NCI-H226 (cell line): ENCODE measurements around the gene VKORC1L1.
"Not testable (repeated sequence)": the region's sequence is repeated elsewhere in the genome, so short reads cannot be mapped to it uniquely, and the experiment has no call there.

Source experiments
- DNase-seq: peaks from one replicate; pipeline ENCODE4 v3.0.0-alpha.2; 2015

VKORC1L1 gene

DNA sequence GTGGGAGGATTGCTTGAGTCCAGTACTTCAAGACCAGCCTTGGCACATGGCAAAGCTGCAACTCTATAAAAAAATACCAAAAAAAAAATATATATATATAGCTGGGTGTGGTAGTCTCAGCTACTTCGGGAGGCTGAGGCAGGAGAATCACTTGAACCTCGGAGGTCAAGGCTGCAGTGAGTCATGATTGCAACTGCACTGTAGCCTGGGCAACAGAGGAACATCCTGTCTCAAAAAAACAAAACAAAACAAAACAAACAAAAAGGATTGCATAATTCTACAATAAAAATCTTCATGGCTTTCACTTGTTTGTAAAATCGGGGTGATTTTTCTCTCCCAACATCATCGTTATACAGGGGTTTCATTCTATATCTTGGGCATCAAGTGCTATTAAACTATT lies 74.0 kb downstream of the VKORC1L1 start:
- peak; percentile 12 for DNase-seq

DNA sequence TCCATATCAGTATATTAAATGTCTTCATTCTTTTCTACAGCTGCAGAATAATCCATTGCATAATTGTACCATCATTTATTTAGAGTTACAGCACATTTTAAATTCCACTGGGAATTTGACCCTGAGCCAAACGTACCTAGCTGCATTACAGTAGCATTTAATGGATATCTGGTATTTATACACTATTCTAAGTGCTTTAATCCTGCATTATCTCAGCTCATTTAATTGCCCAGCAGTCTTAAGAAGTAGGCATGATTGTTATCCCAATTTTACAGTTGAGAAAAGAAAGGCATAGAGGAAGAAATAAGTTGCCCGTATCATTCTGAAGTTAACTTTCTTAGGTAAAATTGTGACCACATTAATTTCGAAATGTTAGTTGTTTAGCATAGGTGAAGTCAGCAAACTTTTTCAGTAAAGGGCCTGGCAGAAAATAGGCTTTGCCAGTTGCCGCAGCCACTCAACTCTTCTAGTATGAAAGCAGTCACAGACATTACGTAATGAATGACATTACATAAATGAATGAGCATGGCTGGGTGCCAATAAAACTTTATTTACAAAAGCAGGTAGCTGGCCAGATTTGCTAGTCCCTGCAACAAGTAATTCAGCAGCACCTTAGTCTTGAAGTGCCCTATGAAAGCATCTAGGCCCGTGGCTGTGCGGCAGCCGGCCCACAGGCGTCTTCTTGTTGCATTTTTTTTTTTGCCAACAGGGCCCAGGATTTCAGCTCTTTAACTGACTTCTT lies 79.1 kb downstream of the VKORC1L1 start:
- DNase-seq, result peak; percentile 6

DNA sequence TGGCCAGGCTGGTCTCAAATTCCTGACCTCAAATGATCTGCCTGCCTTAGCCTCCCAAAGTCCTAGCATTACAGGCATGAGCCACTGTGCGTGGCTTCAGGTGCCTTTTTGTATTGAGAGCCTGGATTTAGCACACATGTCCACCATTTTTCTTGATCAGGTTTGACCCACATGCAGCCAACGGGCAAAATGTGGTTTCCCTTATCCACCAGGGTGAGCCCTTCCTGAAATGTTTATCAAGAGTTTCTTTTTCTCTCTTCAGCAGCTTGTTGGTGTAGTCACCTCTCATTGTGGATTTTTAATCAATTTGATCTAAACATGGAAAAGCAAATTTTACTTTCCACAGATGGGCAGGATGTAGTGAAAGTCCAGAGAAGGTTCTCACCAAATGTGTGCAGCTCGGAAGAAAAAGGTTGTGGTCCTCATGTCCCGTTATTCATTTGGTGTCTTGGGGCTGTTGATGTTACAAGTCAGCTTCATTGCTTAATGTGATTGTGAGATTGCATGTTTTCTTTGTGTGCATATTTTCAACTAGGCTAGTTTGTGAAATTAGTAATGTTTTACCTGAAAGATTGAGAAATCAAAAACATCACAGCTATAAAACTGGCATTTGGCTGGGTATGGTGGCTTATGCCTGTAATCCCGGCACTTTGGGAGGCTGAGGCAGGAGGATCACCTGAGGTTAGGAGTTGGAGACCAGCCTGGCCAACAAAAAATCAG lies 80.3 kb downstream of the VKORC1L1 start:
- no peak for DNase-seq

DNA sequence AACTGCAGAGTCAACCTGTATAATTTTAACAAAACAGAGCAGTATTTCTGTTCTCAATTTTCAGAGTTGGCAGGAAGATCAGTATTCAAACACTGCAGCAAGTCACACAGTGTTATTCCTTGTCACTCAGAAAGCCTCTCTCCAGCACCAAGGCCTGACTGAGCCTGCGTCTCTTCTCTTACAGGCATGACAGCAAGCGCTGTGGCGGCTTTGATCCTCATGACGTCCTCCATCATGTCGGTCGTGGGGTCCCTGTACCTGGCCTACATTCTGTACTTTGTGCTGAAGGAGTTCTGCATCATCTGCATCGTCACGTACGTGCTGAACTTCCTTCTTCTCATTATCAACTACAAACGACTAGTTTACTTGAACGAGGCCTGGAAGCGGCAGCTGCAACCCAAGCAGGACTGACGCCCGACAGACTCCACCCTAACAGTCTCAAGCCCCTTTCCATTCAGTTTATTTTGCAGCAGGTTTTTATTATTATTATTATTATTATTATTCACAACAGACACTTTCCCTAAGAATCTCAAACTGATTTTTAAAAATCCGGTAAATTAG lies 81.1 kb downstream of the VKORC1L1 start:
- DNase-seq, result no peak

DNA sequence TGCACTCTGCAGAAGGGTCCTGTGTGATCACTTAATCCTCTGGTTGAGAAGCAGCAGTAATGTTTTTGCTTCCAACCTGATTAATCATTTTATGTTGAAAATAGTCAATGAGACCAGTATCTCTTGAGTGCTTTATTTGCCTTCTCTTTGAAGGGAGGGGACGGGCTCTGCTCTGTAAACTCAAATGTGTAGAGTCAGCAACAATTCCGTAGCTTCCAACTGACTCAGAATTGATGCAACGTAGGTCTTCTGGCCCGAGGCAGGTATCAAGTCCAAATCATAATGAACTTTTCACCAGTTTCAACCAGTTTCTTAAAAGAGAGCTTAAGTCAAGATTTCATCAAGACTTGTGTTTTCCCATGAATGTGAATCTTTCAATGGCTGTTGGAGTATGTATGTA lies 82.8 kb downstream of the VKORC1L1 start:
- DNase-seq, result no peak

DNA sequence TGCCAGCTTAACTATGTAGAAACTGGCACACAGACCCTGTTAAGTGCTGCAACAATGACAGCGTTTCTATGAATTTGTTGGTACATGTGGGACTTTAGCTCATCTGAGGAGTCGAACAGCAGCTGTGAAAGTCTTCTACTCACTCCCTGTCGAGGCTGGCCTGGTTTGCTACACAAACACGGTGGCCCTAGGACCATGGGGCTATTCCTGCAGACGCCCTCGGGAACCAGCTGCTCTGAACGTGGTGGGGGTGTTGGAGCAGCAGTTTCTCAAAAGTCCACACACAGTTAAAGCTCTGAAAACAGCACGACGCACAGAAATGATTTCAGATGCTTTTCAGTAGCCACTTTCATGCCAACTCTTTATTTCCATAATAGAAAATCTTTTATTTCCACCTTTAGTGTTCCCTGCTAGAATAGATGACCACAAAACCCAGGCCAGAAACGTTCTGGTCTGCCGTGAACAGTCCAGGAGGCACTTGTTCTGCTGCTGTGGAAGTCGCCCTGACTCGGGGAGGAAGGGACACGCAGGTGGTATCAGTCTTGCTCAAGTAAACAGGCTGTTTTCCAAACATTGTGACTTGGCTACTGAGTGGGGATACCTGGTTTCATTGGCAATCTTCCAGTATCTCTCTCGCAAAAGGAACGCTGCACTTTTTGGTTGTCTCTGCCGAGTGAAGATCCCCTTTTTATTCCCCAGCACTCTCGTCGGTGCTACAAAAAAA lies 87.6 kb downstream of the VKORC1L1 start:
- no peak for DNase-seq

DNA sequence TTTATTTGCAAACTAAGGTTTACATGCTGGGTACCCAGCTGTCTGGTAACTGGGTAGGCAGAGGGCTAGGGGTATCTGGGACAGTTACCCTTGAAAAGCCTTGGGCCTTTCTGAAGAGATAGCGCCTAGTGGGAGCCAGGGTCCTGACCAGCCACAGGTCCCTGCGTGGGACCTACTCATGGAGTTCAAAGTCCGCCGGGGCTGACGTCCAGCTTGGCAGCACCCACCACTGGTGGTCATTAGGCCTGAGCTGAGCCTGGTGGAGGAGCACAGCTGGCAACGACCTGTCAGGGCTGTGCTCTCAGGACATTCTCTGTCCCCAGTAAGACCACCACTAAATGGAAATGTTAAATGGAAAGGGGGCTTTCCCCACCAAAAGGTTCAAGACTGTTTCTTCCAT lies 89.2 kb downstream of the VKORC1L1 start:
- DNase-seq, result no peak

DNA sequence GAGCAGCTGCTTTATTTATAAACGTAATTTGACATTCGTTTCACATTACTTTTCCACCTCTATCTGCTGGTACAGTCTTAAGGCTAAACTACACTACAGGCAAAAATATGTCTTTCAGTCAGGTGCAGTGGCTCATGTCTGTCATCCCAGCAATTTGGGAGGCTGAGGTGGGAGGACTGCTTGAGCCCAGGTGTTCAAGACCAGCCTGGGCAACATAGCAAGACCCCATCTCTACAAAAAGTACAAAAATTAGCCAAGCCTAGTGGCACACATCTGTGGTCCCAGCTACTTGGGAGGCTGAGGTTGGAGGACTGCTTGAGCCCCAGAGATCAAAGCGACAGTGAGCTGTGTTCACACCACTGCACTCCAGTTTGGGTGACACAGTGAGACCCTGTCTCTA lies 91.8 kb downstream of the VKORC1L1 start:
- not testable (repeated sequence) for DNase-seq

DNA sequence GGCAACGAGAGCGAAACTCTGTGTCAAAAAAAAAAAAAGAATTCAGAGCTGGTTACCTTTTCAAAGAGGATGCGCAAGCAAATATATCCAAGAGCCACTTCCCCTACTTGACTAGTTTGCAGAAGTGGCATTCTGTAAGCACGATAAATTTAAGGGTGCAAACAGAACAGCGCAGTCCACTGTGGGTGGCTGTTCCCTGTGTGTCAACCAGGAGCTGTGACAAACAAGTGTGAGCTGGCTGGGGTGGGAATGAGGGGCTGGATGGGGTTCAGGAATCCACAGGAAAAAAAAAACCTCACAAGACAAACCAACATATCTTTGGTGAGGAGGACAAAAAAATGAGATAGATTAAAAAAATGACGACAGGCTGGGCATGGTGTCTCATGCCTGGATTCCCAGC lies 93.3 kb downstream of the VKORC1L1 start:
- DNase-seq, result no peak

DNA sequence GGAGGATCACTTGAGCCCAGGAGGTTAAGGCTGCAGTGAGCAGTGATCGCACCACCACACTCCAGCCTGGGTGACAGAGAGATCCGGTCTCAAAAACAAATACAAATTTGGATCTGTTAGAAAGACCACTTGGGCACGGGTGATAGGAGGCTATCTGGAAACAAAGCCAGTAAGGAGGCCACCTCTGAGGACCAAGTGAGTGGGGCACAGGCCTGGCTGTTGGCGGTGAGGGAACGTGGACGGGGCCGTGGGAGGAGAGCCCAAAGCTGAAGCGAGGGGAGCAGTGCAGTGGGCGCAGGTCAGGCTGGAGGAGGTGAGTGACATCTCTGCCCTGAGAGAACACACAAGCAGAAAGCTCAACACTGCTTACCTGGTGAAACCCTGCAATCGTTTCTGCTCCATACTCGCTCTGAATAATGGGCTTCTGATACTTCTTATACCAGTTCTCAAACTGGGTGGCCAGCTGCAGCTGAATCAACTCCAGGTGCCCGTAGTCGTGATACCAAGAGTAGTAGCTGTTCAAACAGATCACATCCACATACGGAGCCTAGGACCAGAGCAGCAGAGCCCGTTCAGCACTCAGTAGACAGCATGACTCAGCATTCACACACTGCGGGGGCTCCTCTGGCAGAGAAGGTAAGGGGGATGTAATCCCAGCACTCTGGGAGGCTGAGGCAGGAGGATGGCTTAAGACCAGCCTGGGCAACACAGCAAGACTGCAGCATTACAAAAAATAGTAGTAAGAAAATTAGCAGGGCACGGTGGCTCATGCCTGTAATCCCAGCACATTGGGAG lies 94.7 kb downstream of the VKORC1L1 start:
- DNase-seq, result no peak

DNA sequence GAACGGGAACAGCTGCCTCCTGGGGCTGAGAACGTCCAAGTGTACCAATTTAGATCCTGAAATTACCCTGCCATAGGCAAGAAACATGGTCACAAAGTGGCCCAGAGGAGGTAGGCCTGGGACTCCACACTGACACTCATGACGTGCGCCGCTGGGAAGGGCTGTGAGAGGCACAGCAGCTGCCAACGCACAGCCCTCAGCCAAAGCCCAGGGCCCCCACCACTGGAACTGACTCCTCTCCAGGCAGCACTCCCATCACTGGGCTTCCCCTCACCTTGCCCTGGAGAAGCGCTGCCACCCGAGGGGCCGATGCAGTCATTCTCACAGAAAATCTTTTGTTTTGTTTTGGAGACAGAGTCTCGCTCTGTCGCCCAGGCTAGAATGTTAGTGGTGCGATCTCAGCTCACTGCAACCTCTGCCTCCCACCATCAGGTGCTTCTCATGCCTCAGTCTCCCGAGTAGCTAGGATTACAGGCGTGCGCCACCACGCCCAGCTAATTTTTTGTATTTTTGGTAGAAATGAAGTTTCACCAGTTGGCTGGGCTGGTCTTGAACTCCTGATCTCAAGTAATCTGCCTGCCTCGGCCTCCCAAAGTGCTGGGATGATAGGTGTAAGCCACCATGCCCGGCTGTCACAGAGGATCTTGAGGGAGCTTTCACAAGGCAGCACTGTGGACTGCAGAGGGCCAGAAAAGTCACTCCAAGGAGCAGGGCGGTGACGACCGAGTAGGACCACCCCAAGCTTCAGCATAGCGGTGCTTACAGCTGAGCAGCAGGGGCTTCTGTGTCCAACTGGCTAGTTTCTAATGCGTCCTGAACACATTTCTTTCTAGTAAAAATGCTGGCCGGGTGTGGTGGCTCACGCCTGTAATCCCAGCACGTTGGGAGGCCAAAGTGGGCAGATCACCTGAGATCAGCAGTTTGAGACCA lies 95.6 kb downstream of the VKORC1L1 start:
- DNase-seq, result no peak

DNA sequence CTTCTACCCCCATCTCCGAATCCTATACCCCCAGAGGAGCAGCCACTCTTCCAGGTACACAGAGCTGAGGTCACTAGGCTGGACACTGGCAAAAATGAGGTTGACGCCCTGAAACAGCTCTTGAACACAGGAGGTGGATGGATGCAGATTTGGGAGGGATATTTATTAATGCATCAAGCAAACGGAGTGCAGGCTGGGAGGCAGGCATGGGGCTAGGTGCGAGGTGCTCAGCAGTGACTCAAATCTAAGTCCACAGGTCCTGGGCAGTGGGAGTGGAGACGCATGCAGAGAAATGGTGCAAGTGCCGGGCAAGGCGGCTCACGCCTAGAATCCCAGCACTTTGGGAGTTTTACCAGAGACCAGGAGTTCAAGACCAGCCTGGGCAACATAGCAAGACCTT lies 98.1 kb downstream of the VKORC1L1 start:
- no peak for DNase-seq

DNA sequence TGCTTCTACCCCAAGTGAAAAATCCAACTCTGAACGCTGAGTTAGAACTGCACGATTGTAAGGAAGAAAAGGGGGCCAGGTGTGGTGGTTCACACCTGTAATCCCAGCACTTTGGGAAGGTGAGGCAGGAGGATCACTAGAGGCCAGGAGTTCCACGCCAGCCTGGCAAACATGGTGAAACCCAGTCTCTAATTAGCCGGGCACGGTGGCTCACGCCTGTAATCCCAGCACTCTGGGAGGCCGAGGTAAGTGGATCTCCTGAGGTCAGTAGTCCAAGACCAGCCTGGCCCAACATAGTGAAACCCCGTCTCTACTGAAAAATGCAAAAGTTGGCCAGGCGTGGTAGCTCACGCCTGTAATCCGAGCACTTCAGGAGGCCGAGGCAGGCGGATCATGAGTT lies 100.1 kb downstream of the VKORC1L1 start:
- no peak for DNase-seq

DNA sequence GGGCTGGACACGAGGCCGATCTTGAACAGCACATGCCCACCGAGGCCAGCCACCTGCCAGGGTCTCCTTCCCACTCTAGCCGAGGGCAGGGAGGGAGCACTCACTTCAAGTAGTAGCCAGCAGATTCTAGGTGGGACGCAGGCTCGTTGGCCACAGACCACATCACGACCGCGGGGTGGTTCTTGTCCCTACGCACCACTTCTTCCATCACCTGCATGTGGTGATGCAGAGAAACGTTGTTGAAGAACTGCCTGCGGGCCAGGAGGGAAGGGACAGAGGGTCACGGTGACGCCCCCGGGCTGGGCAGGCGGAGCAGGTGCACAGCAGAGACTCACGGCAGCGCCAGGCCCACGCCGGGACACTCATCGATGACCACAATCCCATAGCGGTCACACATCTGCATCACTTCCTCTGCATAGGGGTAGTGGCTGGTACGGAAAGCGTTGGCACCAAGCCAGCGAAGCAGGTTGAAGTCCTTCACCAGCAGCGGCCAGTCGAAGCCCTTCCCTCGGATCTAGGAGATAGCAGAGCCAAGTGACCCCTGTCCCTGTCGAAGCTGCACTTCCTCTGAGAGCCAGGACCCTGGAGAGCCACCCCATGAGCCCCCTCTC lies 101.4 kb downstream of the VKORC1L1 start:
- no peak for DNase-seq

DNA sequence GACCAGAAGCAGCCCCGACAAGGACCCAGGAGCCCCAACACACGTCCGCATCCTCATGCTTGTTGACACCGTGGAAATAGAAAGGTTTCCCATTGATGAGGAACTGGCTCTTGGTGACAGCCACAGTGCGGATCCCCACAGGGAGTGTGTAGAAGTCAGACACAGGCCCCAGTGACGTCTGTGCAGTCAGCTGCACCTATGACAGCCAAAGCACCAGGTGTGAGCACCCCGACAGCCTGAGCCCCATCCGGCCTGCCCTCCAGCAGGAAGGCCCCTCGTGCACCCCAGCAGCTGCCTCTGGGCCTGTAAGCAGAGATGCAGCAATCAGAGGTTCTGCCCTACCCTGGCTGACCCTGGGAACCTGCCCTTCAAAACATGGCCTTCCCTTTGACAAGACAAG lies 102.0 kb downstream of the VKORC1L1 start:
- DNase-seq, result no peak

DNA sequence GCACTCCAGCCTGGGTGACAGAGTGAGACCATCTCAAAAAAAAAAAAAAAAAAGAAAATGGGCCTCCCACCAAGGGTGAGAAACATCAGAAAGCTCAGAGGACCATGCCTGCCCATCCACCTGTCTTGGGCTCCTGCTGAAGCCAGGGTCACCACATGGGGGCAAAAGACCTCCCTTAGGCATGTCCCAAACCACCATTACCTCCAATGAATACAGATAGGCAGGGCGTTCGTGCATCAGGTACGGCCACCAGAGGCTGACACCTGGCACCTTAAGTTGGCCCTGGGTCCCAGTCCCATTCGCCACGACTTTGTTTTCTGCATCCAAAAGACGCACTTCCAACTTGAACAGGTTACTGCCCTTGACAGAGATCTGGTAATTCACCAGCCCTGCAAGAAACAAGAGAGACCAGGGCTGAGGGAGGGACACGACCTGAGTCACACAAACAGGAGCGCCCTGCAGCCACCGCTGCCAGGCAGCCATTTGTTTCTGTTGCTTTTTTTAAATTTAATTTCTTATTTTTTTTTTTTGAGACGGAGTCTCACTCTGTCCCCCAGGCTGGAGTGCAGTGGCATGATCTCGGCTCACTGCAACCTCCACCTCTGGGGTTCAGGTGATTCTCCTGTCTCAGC lies 103.1 kb downstream of the VKORC1L1 start:
- DNase-seq, result no peak

DNA sequence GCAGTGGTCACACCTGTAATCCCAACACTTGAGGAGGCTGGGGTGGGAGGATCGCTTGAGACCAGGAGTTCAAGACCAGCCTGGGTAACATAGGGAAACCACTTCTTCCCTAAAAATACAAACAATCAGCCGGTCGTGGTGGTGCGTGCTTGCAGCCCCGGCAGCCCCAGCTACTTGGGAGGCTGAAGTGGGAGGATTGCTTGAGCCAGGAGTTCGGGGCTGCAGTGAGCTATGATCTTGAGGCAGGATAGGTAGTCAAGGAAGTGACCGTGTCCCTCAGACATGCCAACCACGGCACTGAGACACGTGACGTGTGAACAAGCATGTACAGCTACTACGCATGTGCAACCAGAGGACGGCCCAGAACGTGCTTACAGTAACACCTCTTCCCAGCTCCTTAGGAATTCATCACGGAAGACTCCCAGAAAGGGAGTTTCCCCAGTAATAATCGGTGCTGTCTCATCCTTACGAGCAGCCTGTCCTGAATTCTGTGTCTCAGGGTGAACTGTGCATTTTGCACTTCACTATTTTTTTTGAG lies 103.9 kb downstream of the VKORC1L1 start:
- no peak for DNase-seq

DNA sequence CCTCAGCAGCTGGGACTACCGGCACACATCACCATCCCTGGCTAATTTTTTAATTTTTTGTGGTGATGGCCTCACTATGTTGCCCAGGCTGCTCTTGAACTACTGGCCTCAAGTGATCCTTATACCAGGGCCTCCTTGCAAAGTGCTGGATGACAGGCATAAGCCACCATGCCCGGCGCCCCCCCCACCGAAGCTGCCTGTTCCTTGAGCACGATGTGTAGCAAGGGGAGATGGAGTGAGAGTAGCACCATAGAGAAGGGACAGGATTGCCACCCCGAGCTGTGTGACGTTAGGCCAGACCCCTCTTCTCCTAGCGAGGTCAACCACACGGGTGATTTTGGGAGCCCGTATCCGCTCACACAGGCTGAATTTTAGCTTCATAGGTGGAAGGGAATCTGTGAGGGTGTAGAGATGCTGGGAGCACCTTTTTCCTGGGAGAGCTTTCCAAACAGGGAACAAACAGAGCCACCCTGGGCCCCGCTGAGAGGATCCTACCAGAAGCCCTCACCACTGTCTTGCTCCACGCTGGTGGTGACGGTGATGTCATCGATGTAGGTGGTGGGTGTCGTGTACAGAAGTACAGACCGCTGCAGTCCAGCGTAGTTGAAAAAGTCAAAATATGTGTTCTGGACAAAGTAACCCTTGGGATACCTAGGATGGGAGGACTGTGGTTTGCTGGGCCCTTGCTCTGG lies 106.2 kb downstream of the VKORC1L1 start:
- DNase-seq, result no peak

DNA sequence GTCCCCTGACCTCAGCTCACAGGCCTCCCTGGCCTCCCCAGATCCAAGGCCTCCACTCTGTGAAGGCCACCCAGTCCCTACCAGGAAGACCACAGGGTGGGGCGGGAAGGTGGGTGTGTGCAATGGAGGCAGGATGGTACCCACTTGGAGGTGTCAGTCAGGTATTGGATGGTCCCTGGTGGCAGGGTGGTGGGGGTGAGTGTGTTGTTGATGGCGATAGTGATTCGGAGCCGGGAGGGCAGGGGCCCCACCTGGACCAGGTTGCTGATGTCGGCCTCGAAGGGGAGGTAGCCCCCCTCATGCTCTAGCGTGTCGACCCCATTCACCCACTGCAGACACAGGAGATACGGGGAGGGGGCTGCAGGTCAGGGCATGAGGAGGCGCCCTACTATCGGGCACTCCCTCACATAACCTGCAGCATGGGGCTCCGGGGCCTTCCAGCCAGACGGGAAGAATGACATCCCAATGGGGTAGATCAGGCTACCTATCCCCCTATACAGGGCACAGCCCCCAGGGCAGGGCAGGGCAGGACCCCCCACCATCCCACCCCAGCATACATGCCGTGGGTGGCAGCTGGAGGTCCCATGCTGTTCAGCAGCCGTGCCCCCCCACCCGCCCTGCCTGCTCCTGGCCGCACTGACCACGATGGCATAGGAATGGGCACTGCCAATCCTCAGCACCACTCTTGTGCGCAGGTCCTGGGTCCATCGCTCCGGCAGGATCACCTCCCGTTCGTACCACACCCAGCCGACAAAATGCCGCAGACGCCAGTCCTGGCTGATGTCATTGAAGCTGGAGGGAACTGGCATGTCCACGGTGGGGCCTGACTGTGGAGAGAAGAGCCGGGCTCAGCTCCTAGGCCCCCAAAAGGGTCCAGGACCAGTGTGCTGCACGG lies 107.0 kb downstream of the VKORC1L1 start:
- no peak for DNase-seq
